CD1c-positive myeloid dendritic cell (primary cell): ENCODE data around the gene DSP.
A peak's percentile ranks its signal among the peaks of the same experiment; 100 is the strongest.

Experiments used
- DNase-seq: peaks from one replicate; pipeline ENCODE4 v3.0.0-alpha.2; 2016; ENCODE audit errors: extremely low spot score

Gene DSP

GRCh38 chr6:7591770-7592169 is 50.3 kb downstream of the DSP start:
- DNase-seq, result no peak

GRCh38 chr6:7593229-7593628 is 51.8 kb downstream of the DSP start:
- DNase-seq, result no peak

- no peak for DNase-seq
These were observed 53.2 kb downstream of the DSP start for GRCh38 chr6:7594579-7595125.

- DNase-seq, result no peak
These were observed 62.5 kb downstream of the DSP start for GRCh38 chr6:7604003-7604402.

- no peak for DNase-seq
These were observed 63.0 kb downstream of the DSP start for GRCh38 chr6:7604506-7604905.

- peak; percentile 64 for DNase-seq
These were observed 74.3 kb downstream of the DSP start for GRCh38 chr6:7615611-7616383.

- peak; percentile 95 for DNase-seq
These were observed 76.6 kb downstream of the DSP start for GRCh38 chr6:7617801-7618764.

GRCh38 chr6:7621761-7622160 is 80.3 kb downstream of the DSP start:
- DNase-seq, result no peak

- peak; percentile 54 for DNase-seq
These were observed 83.6 kb downstream of the DSP start for GRCh38 chr6:7624796-7625710.

- DNase-seq, result no peak
These were observed 87.0 kb downstream of the DSP start for GRCh38 chr6:7628479-7628878.

GRCh38 chr6:7628909-7629308 is 87.4 kb downstream of the DSP start:
- no peak for DNase-seq

- DNase-seq, result no peak
These were observed 87.8 kb downstream of the DSP start for GRCh38 chr6:7629321-7629720.

- DNase-seq, result no peak
These were observed 89.3 kb downstream of the DSP start for GRCh38 chr6:7630792-7631191.

- DNase-seq, result no peak
These were observed 90.0 kb downstream of the DSP start for GRCh38 chr6:7631466-7631865.

- no peak for DNase-seq
These were observed 91.2 kb downstream of the DSP start for GRCh38 chr6:7632501-7633290.

GRCh38 chr6:7633361-7633760 is 91.9 kb downstream of the DSP start:
- no peak for DNase-seq

GRCh38 chr6:7636151-7636550 is 94.7 kb downstream of the DSP start:
- no peak for DNase-seq
